GM21825 (cell line): ENCODE data around the gene POLR3GL.
A peak's percentile ranks its signal among the peaks of the same experiment; 100 is the strongest.

Source experiments
- ATAC-seq: cut with Tn5 transposase; IDR thresholded peaks from one replicate; pipeline ENCODE4 v1.9.1; 2021; ENCODE audit warnings: mild to moderate bottlenecking, moderate library complexity; ENCODE audit not compliant: unreplicated experiment

The POLR3GL gene

DNA sequence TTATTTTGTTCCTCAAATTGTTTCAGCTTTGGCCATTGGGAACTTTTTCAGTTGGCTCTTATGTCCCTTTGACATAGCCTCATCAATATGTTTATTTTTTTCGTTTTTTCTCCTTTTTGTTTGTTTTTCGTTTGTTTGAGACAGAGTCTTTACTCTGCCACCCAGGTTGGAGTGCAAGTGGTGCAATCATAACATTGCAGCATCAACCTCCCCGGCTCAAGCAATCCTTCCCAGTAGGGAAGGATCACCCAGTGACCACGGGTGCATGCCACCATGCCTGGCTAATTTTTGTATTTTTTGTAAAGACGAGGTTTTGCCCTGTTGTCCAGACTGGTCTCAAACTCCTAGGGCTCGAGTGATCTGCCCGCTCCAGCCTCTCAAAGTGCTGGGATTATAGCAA, 8.1 kb downstream of the POLR3GL start:
- no peak for ATAC-seq

- no peak for ATAC-seq
Observed at GRCh38 chr1:145974721-145975120, 10.2 kb downstream of the POLR3GL start.

- no peak for ATAC-seq
Observed at GRCh38 chr1:145975216-145975615, 10.7 kb downstream of the POLR3GL start.

DNA sequence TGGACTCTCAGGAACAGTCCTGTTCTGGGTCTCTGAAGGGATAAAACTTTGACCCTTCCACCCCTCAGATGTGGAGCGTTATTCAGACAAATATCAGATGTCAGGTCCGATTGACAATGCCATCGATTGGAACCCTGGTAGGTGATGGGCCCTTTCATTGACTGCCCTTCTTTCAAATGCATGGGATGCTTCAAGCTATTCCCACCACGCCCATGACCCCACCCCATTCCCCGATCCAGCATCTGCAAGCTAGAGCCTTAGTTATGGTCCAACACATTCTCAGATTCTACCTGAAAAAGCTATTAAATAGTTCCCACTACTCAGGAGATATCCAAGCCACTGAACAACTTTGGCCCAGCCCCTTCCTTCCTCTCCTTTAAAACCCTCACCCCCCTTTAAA, 12.5 kb downstream of the POLR3GL start:
- no peak for ATAC-seq

- ATAC-seq: peak; percentile 30
Observed at GRCh38 chr1:145977486-145978470, 13.3 kb downstream of the POLR3GL start.

- no peak for ATAC-seq
Observed at GRCh38 chr1:145978471-145978853, 14.0 kb downstream of the POLR3GL start.

DNA sequence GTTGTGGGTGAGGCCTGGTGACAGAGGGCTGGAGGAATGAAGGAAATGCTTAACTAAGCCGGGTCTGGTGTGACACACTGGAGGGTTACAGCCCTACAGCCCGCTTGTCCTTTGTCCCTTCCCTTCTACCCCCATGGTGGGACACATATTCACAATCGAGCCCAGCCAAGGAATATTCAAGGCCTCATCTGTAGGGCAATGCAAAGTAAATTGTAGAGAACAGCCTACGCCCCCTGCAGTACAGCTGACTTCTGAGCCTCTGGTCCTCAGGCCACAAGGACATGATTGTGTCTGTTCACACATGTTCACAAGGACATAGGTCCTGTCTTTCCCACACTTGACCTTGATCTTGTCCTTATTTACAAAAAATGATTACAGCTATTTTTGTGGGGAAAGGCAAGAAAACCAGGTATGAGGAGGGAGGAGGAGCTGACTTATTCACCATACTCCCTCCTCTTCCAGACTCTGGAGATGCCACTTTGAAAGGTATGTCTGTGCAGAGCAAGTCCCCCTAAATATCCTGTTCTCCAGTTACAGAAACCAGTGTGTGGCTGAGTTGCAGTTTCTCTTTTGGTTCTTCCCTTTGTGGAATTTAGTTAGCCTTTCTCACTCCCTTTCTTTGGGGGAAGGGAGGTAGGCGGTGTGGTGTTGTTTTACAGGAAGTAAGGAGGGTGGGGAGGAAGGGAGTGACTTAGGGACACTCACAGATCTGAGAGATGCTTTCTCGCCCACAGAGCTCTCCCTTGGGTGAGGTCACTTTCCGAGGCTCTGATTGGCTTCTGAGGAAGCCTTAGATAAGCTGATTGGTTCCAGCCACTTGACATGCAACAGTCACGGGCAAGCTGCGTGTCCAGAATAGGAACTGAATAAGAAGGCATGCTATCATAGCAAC, 14.6 kb downstream of the POLR3GL start:
- peak; percentile 87 for ATAC-seq

DNA sequence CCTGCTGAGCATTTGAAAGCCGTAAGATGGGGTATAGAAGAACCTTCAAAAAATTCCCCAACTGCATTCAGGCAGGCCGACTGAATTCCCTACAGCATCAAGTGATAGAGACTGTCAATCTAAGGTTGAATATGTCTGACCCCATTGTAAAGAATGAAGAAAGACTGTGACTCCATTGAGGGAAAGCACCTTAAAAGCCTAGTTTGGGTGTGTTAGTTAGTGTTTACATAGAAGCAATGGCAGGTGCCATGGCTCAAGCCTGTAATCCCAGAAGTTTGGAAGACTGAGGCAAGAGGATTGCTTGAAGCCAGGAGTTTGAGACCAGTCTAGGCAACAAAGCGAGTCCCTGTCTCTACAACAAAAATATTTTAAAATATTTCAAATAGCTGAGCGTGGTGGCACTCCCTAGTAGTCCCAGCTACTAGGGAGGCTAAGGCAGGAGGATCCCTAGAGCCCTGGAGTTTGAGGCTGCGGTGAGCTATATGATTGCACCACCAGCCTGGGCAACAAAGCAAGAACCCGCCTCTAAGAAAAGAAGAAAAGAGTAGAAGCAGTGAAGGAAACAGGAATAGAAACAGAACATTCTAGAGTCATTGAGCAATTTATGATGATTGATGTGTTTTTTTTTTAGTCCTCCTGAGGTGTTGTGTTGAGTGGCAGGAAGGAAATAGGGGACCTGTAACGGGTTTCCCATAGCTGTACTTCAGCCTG, 15.4 kb downstream of the POLR3GL start:
- no peak for ATAC-seq

DNA sequence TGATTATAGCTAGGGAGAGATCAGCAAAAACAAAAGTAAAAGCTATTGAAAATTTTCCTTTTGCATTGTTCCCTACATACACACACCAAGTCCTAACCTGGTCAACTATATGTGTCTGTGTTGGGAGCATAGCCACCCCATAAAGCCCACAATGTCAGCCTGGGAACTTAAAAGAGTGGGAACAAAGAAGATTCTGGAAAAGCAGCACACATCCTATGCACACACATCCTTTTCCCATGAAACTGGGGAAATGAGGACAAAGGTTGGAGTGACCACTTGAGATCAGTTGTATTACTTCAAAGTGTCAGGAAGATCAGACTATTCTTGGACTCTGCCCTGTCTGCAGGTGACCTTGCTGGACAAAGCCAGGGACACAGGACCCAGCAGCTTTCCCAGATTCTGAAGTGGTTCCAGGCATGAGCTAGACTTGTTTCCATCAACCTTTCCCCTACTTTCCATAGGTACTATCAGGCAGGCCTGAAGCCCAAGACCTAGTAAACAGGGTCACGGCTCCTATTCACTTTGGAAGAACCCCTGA, 16.0 kb downstream of the POLR3GL start:
- no peak for ATAC-seq

DNA sequence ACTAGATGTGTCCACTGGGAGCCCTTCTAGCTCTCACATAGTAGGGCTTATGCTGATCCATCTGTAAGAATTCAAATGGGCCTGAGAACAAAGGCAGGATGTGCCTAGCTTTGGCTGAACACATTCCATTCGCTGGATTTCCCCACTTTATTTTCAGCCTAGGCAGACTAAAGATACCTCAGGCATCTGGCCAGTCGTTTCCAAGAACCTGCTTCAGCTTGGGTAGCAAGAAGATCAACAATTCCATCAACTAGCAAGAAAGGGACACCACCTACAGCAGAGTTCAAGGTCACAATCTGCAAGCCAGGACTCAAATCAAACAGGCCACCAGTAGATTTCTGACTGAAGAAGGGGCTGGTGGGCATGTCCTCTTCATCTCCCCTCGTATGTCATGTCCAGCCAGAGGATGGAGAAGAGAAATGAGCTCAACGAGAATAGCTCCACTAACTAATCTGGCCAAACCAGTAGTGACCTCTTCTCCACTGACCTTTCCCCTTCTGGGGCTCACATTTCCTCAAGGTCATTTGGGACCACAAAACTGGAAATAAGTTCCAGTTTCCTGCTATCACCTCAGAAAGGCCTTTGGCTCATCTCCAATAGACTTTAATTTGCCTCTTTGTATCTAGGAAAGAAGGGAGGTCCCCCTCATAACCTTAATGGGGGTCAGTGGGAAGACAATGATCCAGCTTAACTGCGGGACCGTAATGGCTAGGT, 17.7 kb downstream of the POLR3GL start:
- ATAC-seq: no peak

- ATAC-seq: no peak
Observed at GRCh38 chr1:145983206-145983675, 18.8 kb downstream of the POLR3GL start.

- no peak for ATAC-seq
Observed at GRCh38 chr1:145983960-145984830, 19.7 kb downstream of the POLR3GL start.

- no peak for ATAC-seq
Observed at GRCh38 chr1:145985129-145985501, 20.6 kb downstream of the POLR3GL start.

GRCh38 chr1:145985502-145986439, 21.3 kb downstream of the POLR3GL start:
- no peak for ATAC-seq

DNA sequence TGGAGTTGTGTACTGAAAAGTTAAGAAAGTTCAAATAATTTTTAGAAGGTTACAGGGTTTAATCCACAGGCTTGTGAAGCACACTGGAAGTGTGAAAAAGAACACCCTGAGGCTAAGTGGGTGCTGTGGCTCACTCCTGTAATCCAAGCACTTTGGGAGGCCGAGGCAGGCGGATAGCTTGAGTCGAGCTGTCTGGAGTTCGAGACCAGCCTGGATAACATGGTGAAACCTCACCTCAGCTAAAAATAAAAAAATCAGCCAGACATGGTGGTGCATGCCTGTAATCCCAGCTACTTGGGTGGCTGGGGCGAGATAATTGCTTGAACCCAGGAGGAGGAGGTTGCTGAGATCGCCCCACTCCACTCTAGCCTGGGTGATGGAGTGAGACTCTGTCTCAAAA, 22.1 kb downstream of the POLR3GL start:
- no peak for ATAC-seq

DNA sequence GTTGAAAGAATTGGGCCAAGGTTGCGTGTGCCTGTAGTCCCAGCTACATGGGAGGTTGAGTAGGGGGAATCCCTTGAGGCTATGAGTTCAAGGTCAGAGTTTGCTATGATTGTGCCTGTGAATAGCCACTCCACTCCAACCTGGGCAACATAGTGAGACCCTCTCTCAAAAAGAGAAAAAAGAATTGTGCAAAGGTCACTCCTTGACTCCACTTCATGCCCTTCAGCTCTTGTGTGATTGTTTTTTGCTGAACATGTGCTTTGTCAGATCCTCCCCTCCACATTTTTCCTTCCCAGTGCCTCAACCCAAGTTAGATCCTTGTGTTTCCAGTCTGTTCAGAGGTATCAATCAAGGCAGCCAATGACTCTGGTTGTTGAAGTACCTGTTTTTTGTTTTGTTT, 23.4 kb downstream of the POLR3GL start:
- no peak for ATAC-seq

DNA sequence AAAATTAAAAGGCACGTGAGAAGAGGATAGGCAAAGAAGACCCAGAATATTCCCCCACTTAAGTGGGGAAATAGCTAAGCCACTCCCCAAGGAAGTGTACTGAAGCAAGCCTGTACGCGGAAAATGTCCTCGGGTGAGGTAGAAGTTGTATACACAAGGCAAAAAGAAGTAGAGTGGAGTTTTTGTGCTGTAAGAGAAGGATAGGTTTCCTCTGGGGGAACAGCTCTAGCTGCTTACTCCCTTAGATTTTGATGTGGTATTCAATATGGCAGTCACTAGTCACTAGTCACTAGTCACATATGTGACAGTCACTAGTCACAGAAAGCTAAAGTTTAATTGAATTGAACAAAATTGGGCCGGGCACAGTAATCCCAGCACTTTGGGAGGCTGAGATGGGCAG, 24.3 kb downstream of the POLR3GL start:
- ATAC-seq: no peak

- ATAC-seq: no peak
Observed at GRCh38 chr1:145990249-145990855, 25.9 kb downstream of the POLR3GL start.
